Measurements from ENCODE around the gene SORCS3. TPM values are rescaled to one million over a fixed set of nuclear protein-coding genes. Genes with fewer than 3 reads are reported as not detected.

Gene SORCS3
- total RNA-seq, 1 experiment from 2014 or later: not detected

- no peak for DNase-seq (ENCODE audit: low read depth)
Measured at GRCh38 chr10:105085980-105086379, 444.9 kb downstream of the SORCS3 start.

GRCh38 chr10:105094048-105094447 is 453.0 kb downstream of the SORCS3 start:
- DNase-seq (ENCODE audit: low read depth): no peak

GRCh38 chr10:105096316-105096715 is 455.2 kb downstream of the SORCS3 start:
- no peak for DNase-seq (ENCODE audit: low read depth)

- no peak for DNase-seq (ENCODE audit: low read depth)
Measured at GRCh38 chr10:105102977-105103376, 461.9 kb downstream of the SORCS3 start.

GRCh38 chr10:105104297-105104696 is 463.2 kb downstream of the SORCS3 start:
- DNase-seq (ENCODE audit: low read depth): no peak

- no peak for DNase-seq (ENCODE audit: low read depth)
Measured at GRCh38 chr10:105109164-105109563, 468.1 kb downstream of the SORCS3 start.

- DNase-seq (ENCODE audit: low read depth): no peak
Measured at GRCh38 chr10:105112862-105113261, 471.8 kb downstream of the SORCS3 start.

GRCh38 chr10:105113666-105114065 is 472.6 kb downstream of the SORCS3 start:
- no peak for DNase-seq (ENCODE audit: low read depth)

GRCh38 chr10:105121743-105122142 is 480.7 kb downstream of the SORCS3 start:
- DNase-seq (ENCODE audit: low read depth): no peak

GRCh38 chr10:105128111-105128510 is 487.0 kb downstream of the SORCS3 start:
- DNase-seq (ENCODE audit: low read depth): no peak

- DNase-seq (ENCODE audit: low read depth): no peak
Measured at GRCh38 chr10:105138358-105138757, 497.3 kb downstream of the SORCS3 start.

- no peak for DNase-seq (ENCODE audit: low read depth)
Measured at GRCh38 chr10:105139363-105139896, 498.3 kb downstream of the SORCS3 start.

GRCh38 chr10:105140600-105140999 is 499.5 kb downstream of the SORCS3 start:
- DNase-seq (ENCODE audit: low read depth): no peak

- no peak for DNase-seq (ENCODE audit: low read depth)
Measured at GRCh38 chr10:105145711-105146110, 504.6 kb downstream of the SORCS3 start.

- DNase-seq (ENCODE audit: low read depth): no peak
Measured at GRCh38 chr10:105146436-105146835, 505.3 kb downstream of the SORCS3 start.

GRCh38 chr10:105148456-105148855 is 507.4 kb downstream of the SORCS3 start:
- no peak for DNase-seq (ENCODE audit: low read depth)

- DNase-seq (ENCODE audit: low read depth): no peak
Measured at GRCh38 chr10:105148921-105149320, 507.8 kb downstream of the SORCS3 start.

GRCh38 chr10:105149371-105149891 is 508.3 kb downstream of the SORCS3 start:
- DNase-seq (ENCODE audit: low read depth): no peak

GRCh38 chr10:105150259-105150880 is 509.3 kb downstream of the SORCS3 start:
- DNase-seq (ENCODE audit: low read depth): no peak

GRCh38 chr10:105154736-105155135 is 513.6 kb downstream of the SORCS3 start:
- DNase-seq (ENCODE audit: low read depth): no peak

- no peak for DNase-seq (ENCODE audit: low read depth)
Measured at GRCh38 chr10:105159268-105159667, 518.2 kb downstream of the SORCS3 start.

- DNase-seq (ENCODE audit: low read depth): no peak
Measured at GRCh38 chr10:105161149-105161548, 520.1 kb downstream of the SORCS3 start.

GRCh38 chr10:105161767-105162166 is 520.7 kb downstream of the SORCS3 start:
- DNase-seq (ENCODE audit: low read depth): no peak
